Measurements from ENCODE around the gene CRACR2B. TPM values are rescaled to one million over a fixed set of nuclear protein-coding genes. Genes with fewer than 3 reads are reported as not detected.

CRACR2B gene
- total and polyA plus RNA-seq, 2 of the 8 experiments (the other 6 are each of a cell fraction or from before 2014, with no cell fraction given) = 18.2 to 26.4 TPM

DNA sequence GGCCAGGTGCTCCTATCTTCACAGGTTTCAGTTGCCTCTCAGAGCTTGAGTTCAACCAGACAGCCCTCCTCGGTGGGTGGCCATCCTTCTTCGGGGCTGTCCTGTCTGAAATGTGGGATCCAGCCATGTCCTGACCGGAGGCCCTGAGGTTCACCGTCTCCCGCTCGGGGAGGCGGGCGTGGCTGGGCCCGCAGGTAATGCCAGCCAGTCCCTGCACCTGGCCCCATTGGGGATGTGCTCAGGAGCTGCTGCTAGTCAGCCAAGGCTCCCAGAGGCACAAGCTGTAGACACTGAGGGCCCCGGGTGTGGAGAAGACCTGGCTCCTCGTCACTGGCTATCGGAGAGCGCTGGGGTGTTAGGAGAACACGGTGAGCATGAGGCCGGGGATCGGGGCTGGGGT lies 47.5 kb downstream of the CRACR2B start (continued):
- TF ChIP-seq, protein P1, sequence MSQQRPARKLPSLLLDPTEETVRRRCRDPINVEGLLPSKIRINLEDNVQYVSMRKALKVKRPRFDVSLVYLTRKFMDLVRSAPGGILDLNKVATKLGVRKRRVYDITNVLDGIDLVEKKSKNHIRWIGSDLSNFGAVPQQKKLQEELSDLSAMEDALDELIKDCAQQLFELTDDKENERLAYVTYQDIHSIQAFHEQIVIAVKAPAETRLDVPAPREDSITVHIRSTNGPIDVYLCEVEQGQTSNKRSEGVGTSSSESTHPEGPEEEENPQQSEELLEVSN (IDR thresholded peaks at IDR 0.05) = no peak
- no peak for TF ChIP-seq RAD21 (IDR thresholded peaks at IDR 0.05 in 1 of 2, conservative IDR thresholded peaks at IDR 0.05 in 1 of 2; ENCODE audit: low read depth in 2 of 2, low read length in 2 of 2)
- TF ChIP-seq, protein P2, sequence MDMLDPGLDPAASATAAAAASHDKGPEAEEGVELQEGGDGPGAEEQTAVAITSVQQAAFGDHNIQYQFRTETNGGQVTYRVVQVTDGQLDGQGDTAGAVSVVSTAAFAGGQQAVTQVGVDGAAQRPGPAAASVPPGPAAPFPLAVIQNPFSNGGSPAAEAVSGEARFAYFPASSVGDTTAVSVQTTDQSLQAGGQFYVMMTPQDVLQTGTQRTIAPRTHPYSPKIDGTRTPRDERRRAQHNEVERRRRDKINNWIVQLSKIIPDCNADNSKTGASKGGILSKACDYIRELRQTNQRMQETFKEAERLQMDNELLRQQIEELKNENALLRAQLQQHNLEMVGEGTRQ (IDR thresholded peaks at IDR 0.05; ENCODE audit: low read length) = no peak
- no peak for TF ChIP-seq CREB1 (IDR thresholded peaks at IDR 0.05)
- TF ChIP-seq POU5F1 (IDR thresholded peaks at IDR 0.05; ENCODE audit: low read depth, low read length) = no peak
- no peak for TF ChIP-seq TEAD4 (IDR thresholded peaks at IDR 0.05; ENCODE audit: low read depth, low read length)

Measured in H1 (cell line).